Ectodermal cell (in vitro differentiated cells): ENCODE results near the gene CENPK.

ENCODE experiments used
- H3K27ac ChIP-seq: 2 replicates; pipeline ENCODE4 v1.7.0; 2013; ENCODE audit warnings: mild to moderate bottlenecking, low read depth, low read length; ENCODE audit not compliant: insufficient read depth, poor library complexity, severe bottlenecking
- H3K27me3 ChIP-seq: 2 replicates; pipeline ENCODE4 v1.7.0; 2013; ENCODE audit warnings: mild to moderate bottlenecking, low read length; ENCODE audit not compliant: insufficient read depth, control insufficient read depth, poor library complexity, severe bottlenecking
- H3K36me3 ChIP-seq: one replicate; pipeline ENCODE4 v1.7.0; 2013; ENCODE audit warnings: low read length; ENCODE audit not compliant: control insufficient read depth, insufficient read depth
- H3K4me1 ChIP-seq: one replicate; pipeline ENCODE4 v1.7.0; 2013; ENCODE audit warnings: low read length; ENCODE audit not compliant: control insufficient read depth, insufficient read depth
- H3K4me3 ChIP-seq: 2 replicates; pipeline ENCODE4 v1.7.0; 2013; ENCODE audit warnings: low read depth, low read length, control low read depth; ENCODE audit not compliant: insufficient read depth
- H3K9me3 ChIP-seq: 2 replicates; pipeline ENCODE4 v1.7.0; 2013; ENCODE audit warnings: mild to moderate bottlenecking, low read length, moderate library complexity; ENCODE audit not compliant: control insufficient read depth
- WGBS, 2 experiments: methylation state at CpG; one replicate each; pipeline ENCODE4 v1.1.7; 2013; ENCODE audit warnings: missing lambda C conversion rate in 2 of 2; 5-methylcytosine and 5-hydroxymethylcytosine counted together

Gene CENPK

DNA sequence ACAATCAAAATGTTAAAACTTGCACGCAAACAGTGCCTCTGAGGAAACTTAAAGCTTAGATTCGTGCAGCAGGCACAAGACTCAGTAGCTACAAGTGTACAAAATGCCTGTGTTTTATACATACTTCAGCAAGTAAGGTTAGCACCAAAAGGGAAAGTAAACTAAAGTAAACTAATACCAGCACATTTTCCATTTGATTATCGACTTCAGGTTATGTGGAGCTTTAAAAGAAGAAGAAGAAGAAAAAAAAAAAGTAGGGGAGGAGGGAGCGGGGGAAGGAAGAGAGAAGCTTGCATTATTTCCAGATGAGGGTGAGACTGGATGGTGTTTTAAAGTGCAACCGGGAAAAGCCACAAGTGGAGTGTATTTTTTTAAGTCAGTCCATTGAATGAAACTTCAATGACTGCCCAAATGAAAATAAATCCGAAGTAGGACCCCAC lies 80.7 kb downstream of the CENPK start:
- WGBS, 2 experiments: 4 to 8% methylated on average over 6 of the region's 6 CpGs
- H3K36me3 ChIP-seq: no peaks in the 10 kb centered on the region
- no peaks in the 10 kb centered on the region for H3K9me3 ChIP-seq
- peak overlapping the region; percentile 83 for H3K27ac ChIP-seq
- H3K27me3 ChIP-seq: no peaks in the 10 kb centered on the region
- peaks cover 7% of the 10 kb centered on the region for H3K4me1 ChIP-seq
- H3K4me3 ChIP-seq: peak overlapping the region; percentile 36

DNA sequence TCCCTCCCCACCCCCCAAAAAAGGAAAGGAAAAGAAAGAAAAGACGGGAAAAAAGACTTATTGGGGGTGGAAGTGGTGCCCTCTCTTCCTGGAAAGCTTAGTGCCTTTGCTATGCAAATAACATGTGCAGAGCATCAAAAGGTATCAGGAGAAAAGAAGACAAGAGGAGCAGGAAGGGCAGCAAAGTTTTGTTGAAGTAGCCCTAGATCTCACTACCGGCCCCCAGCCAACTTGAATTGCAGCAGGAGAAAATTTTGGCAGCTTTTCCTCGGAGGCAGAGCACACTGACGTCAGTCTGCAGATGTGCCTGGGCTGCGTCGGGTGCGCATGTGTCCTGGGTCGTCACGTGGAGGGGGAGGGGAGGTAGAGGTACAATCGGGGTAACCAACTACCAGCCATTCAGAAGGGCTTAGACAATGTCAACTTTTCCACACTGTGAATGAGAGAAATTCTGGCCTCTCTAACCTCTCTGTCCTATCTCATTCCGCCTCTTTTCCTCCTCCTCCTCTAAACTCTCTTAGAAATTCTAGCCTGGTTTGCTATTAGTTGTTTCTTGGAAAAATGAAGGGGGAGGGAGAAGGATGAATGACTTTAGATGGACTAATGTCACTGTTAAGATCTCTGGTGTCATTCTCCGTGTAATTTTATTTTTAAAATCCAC lies 81.2 kb downstream of the CENPK start, which contains the start of gene ADAMTS6:
TSS of gene ADAMTS6 (minus strand) at position 286 of the 661 bp plus-strand sequence. CDS start 8,247 bp downstream, outside the sequence.
- 1 to 2% methylated on average over 10 to 12 of the region's 12 CpGs for WGBS, 2 experiments
- Histone ChIP-seq H3K4me3 (peak within 1 kb of the TSS; percentile 36), H3K27ac (peak within 1 kb of the TSS; percentile 83), H3K27me3 (no peaks in the 10 kb centered on the region), H3K36me3 (no peaks in the 10 kb centered on the region), H3K9me3 (no peaks in the 10 kb centered on the region), H3K4me1 (peaks cover 7% of the 10 kb centered on the region)

DNA sequence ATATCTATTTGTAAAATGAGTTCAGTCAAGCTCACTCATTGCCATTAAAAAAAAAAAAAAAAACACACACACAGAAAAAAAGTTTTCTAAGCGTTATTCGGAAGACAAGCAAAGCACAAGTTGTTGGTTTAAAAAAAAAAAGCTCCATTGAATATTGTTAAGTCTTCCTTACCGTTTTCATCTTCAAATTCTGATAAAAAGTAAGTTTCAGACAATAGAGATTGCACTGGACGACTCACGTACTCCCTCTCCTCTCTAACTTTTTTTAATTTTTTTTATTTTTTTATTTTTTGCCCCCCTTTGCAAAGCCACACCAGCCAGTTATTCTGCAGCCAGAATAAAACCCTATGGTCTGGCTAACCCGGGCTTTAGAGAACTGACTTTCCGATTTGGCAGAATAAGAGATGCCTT lies 81.8 kb downstream of the CENPK start:
- no peaks in the 10 kb centered on the region for H3K9me3 ChIP-seq
- 8 to 10% methylated on average over 7 of the region's 7 CpGs for WGBS, 2 experiments
- H3K36me3 ChIP-seq: no peaks in the 10 kb centered on the region
- no peaks in the 10 kb centered on the region for H3K27me3 ChIP-seq
- peaks cover 7% of the 10 kb centered on the region for H3K4me1 ChIP-seq
- peak overlapping the region; percentile 36 for H3K4me3 ChIP-seq
- peak overlapping the region; percentile 83 for H3K27ac ChIP-seq

DNA sequence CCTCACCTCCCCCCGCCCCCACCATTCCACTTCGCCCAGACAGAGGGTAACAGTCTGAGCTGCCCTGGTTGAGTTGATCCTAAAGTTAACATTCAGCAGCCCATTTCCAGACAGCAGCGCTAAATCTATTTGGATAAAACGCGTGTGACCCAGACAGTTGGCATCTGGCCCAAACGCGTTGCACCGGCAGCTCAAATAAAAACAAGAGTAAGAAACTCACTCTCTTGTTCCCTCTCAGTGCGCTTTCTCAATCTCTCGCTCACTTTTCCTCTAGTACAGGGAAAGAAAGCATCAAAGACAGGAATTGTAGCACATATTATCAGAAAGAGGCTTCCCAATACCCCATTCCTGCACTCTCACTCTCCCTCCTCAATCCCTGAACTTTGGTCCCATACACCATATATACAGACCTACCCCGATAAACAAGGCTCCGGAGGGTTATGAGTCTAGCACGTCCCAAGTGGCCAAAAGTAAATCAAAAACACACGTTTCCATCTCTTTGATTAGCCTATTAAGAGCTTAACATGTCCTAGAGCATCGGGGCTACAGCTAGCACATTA lies 82.6 kb downstream of the CENPK start:
- peaks cover 7% of the 10 kb centered on the region for H3K4me1 ChIP-seq
- WGBS, 2 experiments: 15 to 16% methylated on average over 15 of the region's 15 CpGs
- no peaks in the 10 kb centered on the region for H3K27me3 ChIP-seq
- H3K4me3 ChIP-seq: peak overlapping the region; percentile 36
- no peak overlapping the region for H3K27ac ChIP-seq
- H3K36me3 ChIP-seq: no peaks in the 10 kb centered on the region
- H3K9me3 ChIP-seq: no peaks in the 10 kb centered on the region

DNA sequence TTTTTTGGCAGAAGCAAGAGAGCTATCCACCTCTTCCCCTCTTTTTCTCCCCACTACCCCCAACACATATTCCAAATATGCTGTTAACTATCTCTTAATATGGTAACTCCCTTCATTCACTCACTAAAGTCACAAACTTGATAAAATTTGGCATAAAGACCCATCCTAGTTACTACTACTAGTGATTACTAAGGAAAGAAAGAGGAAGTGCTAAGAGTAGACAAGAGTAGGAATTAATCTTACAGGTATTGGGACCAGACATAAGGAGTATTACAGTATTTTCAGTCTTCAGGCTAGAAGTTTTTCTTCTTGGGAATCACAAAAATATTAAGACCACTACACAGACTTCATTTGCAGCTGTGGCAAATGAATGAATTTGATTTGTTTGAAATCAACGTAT lies 83.4 kb downstream of the CENPK start:
- no peak overlapping the region for H3K4me3 ChIP-seq
- 73 to 74% methylated on average over 1 of the region's 1 CpG for WGBS, 2 experiments

DNA sequence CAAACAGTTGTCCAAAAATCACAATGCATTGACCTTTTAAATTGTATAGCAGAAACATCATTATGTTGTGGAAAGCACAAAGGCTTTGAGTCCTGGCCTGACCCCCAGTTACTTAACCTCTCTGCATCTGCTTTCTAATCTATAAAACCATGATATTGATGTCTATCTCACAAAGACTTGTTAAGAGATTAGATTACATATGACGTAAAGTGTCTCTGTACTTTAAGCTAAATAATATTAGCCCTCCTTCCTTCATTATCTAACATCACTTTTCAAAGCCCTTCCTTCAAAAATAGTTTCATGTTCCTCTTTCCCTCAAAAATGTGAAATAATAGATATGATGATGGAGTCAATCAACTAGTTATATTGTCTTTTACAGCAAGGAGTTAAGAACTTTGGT lies 84.6 kb downstream of the CENPK start:
- WGBS, 2 experiments: 100% methylated on average over 1 of the region's 1 CpG; no CpG with 5 or more reads in 1 of the 2 experiments
- Histone ChIP-seq H3K9me3 (no peaks in the 10 kb centered on the region), H3K27ac (no peak overlapping the region), H3K36me3 (no peaks in the 10 kb centered on the region), H3K4me1 (peaks cover 4% of the 10 kb centered on the region), H3K27me3 (no peaks in the 10 kb centered on the region), H3K4me3 (no peak overlapping the region)

More for the DNA sequence above, 83.4 kb downstream of the CENPK start:
- H3K27me3 ChIP-seq: no peaks in the 10 kb centered on the region
- no peak overlapping the region for H3K27ac ChIP-seq
- H3K36me3 ChIP-seq: no peaks in the 10 kb centered on the region
- peaks cover 7% of the 10 kb centered on the region for H3K4me1 ChIP-seq
- no peaks in the 10 kb centered on the region for H3K9me3 ChIP-seq

DNA sequence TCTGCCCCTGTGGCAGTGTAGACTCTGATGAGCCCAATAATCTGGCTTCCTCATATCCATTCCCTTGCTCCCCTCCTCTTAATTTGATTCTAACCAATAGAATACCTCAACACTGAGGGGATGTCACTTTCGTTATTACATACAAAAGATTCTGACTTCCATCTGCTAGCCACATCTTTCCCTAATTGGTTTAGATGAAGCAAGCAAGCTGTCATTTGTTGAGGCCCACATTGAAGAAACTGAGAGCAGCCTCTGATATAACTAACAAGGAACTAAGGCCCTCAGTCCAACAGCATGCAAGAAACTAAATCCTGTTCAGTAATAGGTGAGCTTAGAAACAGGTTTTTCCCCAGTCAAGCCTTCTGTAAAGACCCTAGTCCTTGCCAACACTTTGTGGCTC lies 87.1 kb downstream of the CENPK start:
- no peak overlapping the region for H3K27ac ChIP-seq
- H3K36me3 ChIP-seq: no peaks in the 10 kb centered on the region
- WGBS, 2 experiments: 88 to 100% methylated on average over 1 of the region's 1 CpG
- no peaks in the 10 kb centered on the region for H3K4me1 ChIP-seq
- H3K9me3 ChIP-seq: no peaks in the 10 kb centered on the region
- H3K27me3 ChIP-seq: no peaks in the 10 kb centered on the region
- no peak overlapping the region for H3K4me3 ChIP-seq

DNA sequence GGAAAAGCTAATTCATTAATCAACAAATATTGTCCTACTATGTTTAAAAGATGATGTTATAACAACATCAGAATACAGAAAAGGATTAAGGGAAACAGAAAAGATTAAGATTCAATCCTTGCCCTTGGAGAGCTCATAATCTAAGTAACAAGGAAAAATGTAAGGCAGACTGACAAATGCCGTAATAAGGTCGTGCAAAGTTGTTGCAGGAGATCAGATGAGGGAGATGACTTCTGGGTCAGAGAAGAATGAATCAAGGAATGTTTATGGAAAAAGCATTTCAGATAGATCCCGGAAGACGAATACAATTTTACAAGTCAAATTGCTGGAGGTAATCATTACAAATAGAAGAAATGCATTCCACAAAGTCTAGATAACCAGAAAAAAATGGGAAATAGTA lies 87.6 kb downstream of the CENPK start:
- Histone ChIP-seq H3K27me3 (no peaks in the 10 kb centered on the region), H3K4me1 (no peaks in the 10 kb centered on the region), H3K4me3 (no peak overlapping the region), H3K36me3 (no peaks in the 10 kb centered on the region), H3K9me3 (no peaks in the 10 kb centered on the region), H3K27ac (no peak overlapping the region)
- 93 to 94% methylated on average over 2 to 4 of the region's 4 CpGs for WGBS, 2 experiments

DNA sequence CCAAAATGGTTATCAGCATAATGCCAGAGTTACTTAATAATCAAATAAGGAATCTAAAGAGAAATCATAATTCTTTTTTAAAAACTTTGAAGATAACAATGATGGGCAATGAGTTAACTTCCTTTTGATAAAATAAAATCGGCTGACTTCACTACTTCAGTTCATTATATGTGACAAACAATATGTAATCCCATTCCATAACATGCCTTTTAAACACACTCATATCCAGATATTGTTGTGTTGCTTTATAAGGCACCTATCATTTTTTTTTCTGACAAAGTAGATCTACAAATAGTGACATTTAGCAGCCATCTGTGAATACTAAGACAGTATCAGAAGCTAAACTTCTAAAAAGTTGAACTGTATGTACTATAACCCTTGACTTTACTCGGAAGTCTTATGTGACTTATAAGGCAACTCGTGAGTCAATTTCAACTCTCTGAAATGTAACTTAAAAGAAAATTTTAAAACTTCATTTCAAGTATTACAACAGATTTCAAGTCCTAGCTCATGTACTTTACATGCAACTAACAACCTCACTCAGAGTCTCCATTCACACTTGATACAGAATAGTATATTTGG lies 88.7 kb downstream of the CENPK start:
- H3K9me3 ChIP-seq: no peaks in the 10 kb centered on the region
- no peak overlapping the region for H3K27ac ChIP-seq
- no peak overlapping the region for H3K4me3 ChIP-seq
- 89 to 93% methylated on average over 3 of the region's 3 CpGs for WGBS, 2 experiments
- H3K4me1 ChIP-seq: no peaks in the 10 kb centered on the region
- H3K27me3 ChIP-seq: no peaks in the 10 kb centered on the region
- no peaks in the 10 kb centered on the region for H3K36me3 ChIP-seq

DNA sequence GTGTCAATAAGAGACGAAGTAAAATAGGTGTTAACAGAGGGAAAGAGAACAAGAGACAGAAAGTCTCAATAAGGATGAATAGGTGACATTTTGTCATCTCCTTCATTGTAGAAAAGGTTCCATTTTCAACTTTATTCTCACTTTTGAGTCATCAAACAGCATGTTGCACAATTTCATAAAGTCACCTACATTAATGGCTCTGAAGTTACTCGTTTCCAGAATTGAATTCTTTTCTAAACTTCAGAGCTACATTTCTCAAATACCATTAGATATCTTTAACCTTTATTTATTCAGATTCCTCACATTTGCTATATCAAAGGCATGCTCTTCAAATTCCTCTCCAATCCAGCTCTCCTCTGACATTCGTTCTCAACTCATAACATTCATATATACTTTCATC lies 94.3 kb downstream of the CENPK start:
- Histone ChIP-seq H3K27me3 (no peaks in the 10 kb centered on the region), H3K4me3 (no peak overlapping the region)
- 92 to 94% methylated on average over 3 of the region's 3 CpGs for WGBS, 2 experiments

More for the DNA sequence above, 94.3 kb downstream of the CENPK start:
- Histone ChIP-seq H3K9me3 (no peaks in the 10 kb centered on the region), H3K36me3 (no peaks in the 10 kb centered on the region), H3K27ac (no peak overlapping the region), H3K4me1 (no peaks in the 10 kb centered on the region)
